Measurements from ENCODE around the gene GALNT8.
"Not testable (repeated sequence)": the region's sequence is repeated elsewhere in the genome, so short reads cannot be mapped to it uniquely, and the experiment has no call there.

GALNT8 gene, protein sequence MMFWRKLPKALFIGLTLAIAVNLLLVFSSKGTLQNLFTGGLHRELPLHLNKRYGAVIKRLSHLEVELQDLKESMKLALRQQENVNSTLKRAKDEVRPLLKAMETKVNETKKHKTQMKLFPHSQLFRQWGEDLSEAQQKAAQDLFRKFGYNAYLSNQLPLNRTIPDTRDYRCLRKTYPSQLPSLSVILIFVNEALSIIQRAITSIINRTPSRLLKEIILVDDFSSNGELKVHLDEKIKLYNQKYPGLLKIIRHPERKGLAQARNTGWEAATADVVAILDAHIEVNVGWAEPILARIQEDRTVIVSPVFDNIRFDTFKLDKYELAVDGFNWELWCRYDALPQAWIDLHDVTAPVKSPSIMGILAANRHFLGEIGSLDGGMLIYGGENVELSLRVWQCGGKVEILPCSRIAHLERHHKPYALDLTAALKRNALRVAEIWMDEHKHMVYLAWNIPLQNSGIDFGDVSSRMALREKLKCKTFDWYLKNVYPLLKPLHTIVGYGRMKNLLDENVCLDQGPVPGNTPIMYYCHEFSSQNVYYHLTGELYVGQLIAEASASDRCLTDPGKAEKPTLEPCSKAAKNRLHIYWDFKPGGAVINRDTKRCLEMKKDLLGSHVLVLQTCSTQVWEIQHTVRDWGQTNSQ

DNA sequence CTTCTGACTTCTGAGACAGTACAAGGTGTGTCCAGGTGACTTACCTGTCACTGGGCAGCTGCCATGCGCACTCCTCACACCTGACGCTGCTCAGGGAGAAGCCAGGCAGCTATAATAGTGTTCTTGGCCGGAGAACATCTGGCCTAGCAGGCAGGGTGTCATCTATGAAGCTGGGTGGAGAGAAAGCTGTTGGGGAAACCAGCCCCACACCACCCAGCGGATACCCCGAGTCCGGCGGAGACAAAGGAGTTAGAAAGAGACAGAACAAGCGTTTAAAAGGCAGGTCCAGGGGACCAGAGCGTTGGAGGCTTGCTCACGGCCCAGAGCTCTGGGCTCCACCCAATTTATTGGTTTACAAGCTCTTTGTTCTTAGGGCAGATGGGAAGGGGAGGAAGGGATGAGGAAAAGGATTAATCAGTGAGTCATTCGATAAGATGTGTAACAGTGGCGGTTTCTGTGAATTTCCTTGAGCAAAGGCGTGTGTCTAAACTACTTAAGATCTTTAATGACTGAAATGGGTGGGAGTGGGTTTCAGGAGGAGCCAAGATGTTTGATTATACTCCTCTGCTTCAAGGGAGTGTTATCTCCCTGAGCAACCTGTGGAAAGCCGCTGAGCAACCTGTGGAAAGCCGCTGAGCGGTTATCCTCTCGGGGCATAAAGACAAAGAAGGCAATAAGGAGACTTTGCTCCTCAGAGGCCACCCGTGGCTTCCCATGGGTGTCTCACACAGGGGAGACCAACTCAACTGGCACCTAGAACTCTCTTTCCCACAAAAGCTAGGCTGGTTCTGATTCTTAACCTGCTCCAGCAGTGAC, at the start of gene GALNT8:
TSS of gene GALNT8 (plus strand) at position 580 of the 816 bp plus-strand sequence. CDS start 278 bp downstream, outside the sequence.
- no peak for DNase-seq

DNA sequence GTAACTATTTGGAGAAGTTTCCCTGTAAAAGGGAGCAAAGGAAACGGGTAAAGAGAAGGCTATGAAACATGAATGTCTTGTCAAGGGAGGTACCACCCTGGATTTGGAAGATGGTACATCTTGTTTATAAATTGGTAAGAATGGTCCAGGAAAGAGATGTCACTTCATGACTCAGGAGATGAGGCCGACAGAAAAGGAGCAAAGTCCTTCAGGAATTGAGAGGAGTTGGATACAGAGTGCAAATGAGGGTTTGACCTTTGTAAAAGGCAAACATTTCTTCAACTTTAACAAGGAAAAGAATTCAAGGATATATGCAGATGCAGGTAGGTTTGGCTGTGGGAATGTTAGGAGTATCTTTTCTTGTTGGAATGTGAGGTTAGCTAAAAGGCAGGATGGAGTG, 40.5 kb upstream of the GALNT8 start:
- no peak for DNase-seq

DNA sequence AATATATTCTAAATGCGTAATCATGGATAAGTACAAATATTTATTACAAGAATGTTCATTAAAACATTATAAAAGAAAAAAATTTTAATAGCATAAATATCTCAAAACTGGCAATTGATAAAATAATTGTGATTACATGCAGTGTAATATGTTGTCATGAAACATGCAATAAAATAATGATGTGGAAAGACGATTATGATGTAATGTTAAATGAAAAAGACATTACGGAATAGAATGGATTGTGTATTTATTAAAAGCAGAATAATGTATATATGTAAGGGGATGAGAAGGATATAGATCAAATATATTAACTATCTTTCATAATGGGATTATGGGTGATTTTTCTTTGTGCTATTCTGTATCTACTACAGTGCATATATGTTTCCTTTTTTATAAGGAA, 38.5 kb upstream of the GALNT8 start:
- no peak for DNase-seq

DNA sequence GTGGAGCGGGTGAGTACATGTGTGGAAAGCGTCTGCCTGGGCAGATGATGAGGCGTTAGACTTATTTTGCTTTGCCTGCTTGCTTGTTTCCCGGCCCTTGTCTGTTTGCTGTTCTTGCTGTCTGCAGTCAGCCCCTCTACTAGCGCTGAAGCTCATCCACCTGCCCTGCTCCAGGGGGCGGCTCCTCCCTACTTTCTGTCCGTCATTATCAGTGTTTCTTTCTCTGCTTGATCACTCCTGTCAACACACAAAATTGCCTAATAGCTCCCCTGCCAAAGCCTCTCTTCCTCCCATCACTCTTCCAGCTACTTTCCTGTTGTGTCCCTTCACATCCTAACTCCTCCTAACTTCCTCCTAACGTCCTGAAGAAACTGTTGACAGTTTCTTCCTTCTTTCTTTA, 34.9 kb upstream of the GALNT8 start:
- DNase-seq: no peak

DNA sequence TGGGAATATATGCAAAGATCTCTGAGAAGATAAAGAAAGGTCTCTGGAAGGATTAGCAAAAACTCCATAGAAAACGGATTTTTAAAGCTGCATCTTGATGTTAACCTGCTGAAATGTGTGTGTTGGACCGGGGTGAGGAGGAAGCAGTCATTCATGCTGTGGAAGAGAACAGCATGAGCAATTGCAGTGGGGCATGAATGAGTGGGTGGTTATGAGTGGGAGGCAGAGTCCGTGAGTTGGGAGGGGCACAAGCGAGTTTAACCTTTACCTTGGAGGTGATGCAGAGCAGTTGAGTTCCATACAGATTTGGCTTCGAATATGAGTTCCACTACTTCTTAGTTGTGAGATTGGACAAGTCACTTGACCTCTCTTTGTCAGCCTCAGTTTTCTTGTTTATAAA, 29.4 kb upstream of the GALNT8 start:
- no peak for DNase-seq

DNA sequence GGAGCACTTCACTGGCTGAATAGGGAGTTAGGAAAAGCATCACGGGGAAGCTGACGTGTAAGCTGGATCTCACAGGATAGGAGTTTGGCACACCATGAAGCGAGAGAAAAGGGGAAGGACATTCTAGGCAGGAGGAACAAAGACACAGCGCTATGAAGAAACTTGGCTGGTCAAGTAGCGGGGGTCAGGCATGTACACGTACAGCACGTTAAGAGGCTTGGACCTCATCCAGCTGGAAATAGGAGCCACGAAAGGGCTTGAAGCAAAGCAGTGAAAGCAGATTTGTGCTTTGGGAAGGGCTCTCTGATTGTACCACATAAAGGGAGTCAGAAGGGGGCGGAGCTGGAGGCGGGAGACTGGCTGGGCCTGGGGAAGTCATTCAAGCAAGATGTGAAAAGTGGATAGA, 19.6 kb upstream of the GALNT8 start:
- no peak for DNase-seq

DNA sequence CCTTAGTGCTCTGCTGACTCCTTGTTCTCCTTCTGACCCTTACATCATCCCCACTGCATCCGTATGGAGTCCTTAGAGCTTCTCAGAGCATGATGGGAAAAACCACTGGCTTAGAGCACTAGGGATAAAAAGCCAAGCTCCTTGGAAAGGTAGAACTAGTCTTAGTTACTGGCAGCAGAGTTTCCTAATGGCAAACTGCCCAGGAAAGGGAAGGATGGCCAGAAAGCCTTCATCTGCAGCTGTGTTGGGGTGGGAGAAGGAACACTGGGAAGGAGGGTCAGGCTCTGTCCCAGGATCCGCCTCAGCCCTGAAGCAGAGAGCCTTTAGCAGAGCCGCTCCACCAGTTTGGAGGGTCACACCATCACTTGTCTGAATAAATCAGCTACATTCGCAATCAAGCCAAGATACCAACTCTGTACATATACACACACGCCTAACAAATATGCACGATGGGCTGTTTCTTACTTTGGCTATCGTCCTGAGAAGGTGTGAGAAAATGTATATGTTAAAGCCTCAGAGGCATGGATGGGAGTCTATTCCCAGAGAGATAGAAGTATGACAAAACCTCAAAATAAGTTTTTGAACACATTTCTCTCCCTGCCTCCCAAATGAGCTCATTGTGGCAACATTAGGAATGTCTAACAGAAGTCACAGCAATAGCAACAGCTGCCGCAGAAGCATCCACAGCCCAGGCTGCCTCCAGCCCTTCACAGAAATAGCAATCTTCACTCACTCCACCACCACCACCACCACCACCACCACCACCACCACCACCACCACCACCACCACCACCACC, 18.6 kb upstream of the GALNT8 start:
- DNase-seq: no peak

DNA sequence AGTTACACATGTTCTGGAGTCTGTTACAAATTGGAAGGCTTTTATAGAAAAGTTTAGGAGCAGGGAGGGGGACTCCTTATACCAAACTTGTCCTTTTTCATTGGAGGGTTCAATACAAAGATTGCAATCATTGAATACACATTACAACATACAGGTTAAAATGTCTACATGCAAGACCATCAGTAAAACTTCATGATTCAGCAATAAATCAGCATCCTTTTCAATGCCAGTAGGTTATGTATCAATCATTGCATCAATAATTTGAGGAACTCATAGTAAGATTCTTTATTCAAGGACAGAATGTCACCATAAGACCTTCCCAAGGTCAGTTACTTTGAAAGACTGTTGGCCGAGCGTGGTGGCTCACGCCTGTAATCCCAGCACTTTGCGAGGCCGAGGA, 16.5 kb upstream of the GALNT8 start:
- DNase-seq: no peak

DNA sequence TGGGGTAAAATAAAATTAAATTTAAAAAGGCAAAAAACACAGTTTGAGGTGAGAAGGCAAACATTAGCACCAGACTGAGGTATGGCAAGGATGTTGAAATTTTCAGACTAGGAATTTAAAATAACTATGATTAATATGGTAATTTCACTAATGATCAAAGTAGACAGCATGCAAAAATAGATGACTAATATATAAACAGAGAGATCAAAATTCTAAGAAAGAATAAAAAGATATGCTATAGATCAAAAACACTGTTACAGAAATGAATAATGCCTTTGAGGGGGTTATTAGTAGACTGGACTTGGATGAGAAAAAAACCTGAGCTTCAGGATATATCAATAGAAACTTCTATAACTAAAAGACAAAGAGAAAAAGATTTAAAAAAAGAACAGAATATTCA, 14.4 kb upstream of the GALNT8 start:
- no peak for DNase-seq

DNA sequence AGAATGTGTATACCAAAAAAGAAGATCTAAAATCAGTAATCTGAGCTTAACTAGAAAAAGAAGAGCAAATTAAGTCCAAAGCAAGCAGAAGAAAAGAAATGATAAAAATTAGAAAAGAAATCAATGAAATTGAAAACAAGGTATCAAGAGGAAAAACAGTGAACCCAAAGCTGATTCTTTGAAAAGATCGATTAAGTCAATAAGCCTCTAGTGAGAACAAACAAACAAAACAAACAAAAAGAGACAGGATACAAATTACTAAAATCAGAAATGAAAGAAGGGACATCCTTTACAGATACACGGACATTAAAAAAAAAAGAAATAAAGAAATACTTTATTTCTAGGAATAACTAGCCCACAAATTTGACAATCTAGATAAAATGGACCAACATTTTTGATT, 12.9 kb upstream of the GALNT8 start:
- DNase-seq: no peak

DNA sequence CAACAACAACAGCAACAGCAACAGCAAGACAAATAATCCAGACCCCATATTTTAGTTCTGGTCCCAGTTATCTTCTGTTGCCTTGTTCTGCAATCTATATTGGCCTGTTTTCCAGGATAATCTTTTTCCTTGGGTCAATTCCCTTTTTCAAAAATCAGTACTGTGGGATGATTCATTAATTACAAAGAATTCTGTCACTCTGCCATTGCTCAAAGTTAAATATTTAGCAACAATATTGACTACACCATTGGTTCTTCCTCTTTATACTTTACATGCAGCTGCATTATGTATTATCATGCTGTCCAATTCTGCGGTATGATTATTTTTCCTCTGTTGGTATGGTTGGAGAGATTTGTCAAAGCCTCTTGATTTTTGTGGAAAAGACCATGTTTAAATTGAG, 10.1 kb upstream of the GALNT8 start:
- no peak for DNase-seq

DNA sequence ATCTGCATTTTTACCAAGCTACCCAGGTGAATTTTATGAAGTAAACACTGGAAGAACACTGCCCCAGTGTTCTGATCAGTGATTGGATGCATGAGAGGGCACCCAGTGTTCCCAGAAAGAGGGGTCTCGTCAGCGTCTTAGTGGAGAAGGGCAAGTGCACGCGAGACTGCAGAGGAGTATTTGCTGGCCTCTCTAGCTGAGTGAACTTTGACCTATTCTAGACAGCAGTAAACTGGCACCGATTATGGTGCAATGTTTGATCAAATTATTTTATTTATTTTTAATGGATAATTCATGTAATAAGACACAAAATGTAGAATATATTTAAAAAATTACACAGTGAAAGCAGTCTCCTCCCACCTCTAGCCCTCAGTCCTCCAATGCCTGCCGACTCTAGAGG, 5.3 kb upstream of the GALNT8 start:
- no peak for DNase-seq

DNA sequence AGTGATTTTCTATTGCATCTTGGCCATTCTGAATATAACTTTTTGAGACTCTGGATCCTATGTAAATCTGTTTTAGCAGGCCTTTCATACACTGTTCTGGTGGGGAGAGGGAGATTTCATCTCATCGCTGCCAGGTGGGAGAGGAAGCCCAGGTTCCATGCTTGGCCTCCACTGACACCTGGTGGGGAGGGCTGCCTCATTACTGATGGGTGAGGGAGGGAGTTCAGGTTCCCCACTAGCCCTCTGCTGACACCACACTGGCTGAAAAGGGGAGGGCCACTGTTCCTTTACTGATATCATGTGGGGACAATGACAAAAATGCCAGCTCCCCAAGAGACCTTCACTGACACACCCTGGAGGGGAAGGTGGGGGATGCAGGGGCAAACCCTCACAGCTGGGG, 2.4 kb upstream of the GALNT8 start:
- no peak for DNase-seq

DNA sequence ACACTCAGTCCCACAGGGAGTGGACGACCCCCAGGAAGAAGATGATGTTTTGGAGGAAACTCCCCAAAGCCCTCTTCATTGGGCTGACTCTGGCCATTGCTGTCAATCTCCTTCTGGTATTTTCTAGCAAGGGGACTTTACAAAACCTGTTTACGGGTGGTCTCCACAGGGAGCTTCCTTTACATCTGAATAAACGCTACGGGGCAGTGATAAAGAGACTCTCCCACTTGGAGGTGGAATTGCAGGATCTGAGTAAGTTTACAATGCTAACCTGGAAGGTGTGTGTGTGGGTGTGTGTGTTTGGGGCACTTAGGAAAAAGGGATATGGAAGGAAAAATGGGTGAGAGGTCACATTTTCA, 416 bp downstream of the GALNT8 start:
- DNase-seq: no peak

DNA sequence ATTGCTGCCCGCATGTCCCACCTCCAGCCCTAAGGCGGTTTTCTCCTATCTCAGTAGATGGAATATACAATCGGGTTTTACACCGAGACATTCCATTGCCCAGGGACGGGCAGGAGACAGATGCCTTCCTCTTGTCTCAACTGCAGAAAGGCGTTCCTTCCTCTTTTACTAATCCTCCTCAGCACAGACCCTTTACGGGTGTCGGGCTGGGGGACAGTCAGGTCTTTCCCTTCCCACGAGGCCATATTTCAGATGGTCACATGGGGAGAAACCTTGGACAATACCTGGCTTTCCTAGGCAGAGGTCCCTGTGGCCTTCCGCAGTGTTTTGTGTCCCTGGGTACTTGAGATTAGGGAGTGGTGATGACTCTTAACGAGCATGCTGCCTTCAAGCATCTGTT, 1.4 kb downstream of the GALNT8 start:
- DNase-seq: not testable (repeated sequence)

DNA sequence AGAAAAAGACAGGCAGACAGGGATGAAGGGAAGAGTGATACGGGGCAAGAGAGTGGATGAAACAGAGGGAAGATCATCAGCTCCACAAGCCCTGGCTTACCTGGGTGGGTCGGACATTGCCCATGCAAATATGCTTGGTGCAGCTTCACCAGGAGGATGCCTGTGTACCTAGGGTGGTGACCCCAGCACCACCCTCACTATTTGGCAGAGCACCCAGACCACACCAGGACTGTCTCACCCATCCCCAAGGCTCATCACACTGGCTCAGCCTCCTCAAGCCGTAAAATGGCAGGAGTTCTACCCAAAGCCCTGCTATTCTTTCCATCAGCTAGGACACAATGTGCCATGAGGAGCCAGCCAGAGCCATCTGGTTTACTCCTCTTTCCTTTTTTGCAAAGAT, 3.0 kb downstream of the GALNT8 start:
- DNase-seq: no peak

DNA sequence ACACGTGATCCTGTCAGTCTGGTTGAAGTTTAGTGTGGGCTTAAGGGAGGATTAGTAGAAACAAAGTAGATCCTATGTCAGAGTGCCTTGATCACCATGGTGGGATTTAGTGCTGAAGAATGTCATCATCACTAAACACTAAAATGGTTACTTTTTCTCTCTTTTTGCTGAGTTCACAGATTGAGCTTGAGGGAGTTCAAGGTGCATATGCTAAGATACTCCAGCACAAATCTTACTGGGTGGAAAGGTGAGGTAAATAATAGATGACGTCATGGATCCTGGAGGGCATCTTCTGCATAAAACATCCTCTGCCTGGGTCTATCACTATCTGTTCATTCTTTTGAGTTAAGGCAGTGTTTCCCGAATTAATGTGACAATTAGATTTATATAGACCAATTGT, 4.9 kb downstream of the GALNT8 start:
- DNase-seq: no peak

DNA sequence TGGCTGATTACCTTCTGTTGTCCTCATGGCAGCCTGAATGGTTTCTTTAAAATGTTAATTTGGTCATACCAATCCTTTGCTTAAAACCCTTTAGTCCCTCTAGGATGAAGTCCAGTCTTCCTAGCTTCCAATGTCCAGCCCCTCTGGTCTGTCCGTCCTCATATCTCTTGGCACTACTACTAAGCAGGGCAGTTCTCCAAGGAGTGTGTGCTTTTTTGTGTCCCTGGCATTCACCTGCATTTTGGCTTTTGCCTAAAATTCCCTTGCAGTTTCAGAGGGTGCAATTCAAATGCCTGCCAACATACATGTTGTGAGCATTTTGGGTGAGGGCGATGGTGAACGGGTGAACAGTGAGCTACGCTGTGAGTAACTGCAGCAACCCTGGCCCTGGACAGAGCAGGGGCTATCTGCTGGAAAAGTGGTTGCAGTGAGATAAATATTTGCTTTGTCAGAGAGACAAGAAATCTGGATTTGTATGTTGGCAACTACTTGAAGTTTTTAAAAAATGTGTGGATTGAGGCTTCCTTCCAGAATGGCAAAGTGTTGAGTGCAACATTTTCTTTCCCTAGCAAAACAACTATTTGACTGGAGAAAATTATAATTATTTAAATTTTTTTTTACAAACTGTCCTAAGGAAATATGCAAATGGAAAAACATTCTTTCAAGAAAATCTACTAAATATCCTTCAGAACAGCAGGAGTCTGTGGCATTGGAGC, 14.6 kb downstream of the GALNT8 start:
- no peak for DNase-seq

DNA sequence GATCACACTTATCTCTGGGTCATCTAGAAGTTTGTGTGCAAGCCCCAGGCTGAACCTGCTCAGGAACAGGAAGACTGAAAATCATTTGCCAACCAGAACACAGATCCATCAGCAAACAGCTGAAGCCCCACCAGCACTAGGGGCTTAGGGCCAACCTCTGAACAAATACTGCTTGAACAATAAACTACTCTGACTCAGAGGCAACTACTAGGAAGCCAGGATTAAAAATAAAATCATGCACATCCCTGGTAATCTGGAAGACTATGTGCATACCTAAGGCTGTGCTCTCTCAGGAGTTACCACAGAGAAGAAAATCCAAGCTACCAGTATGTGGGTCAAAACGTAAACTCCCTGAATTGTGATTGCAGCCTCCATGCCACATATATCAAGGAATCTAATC, 15.9 kb downstream of the GALNT8 start:
- no peak for DNase-seq

DNA sequence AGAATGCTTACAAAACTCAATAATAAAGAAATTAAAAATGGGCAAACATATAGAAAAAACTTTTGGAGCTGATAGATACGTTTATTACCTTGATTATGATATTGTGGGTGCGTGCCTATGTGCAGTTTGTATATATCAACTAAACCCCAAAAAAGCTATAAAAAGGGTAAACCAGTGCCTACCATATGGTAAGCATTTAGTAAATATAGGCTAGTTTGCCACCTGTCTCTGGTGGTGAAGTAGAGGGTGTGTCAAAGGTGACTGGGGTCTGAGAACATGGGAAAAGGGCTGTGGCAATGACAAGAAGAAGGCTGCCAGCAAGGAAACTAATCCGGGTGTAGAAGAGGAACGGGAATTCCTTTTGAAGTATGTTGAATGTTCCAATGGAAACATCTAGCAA, 18.3 kb downstream of the GALNT8 start:
- DNase-seq: no peak

DNA sequence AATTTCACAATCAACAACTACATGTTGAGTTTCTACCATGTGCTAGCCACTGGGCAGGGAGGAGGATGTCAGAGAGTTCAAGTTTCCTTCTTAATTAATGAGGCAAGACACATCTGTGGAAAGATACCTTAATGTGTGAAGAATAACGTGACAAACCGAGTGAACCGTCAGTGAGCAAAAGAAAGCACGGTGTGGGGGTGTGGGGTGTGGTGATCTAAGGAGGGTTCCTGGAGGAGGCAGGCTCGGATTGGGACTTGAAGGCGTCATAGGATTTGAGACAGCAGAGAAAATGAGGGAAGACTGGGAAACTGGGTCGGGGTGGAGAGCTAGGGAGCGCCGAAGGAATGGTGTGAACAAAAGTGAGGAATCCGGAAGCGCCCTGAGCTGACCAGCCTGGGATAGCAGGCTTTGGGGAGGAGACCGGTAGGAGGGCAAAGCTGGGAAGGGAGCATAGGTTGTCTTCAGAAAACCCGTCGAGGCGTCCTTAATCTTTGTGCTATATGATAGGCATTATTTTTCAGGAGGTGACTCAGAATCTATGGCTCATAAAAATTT, 22.3 kb downstream of the GALNT8 start:
- DNase-seq: no peak

DNA sequence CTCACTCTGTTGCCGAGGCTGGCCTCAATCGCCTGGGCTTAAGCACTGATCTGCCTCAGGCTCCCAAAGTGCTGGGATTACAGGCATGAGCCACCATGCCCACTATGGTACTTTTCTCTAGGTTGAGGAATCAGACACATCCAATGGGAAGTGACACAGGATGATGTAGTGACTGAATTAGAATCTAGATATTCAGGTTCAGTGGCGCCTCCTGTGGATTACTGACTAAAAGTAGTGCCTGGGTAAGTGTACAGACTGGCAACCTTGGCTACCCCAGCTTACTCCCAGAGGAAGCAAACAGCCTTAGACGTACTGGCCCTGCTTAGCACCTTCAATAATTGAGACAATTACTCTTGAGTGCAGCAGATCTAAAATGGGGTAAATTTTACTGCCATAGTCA, 22.8 kb downstream of the GALNT8 start:
- no peak for DNase-seq

Data from activated CD8-positive, alpha-beta memory T cell treated with anti-CD3 and anti-CD28 coated beads, Interleukin-2, amount 50 U/mL, for 48 hours (primary cell).